CD14-positive monocyte (primary cell): ENCODE measurements around the gene PNMA8B. TPM values are rescaled to one million over a fixed set of nuclear protein-coding genes. Genes with fewer than 3 reads are reported as not detected.

Experiments
- DNase-seq, 3 donors: peaks; one replicate each; pipeline ENCODE4 v3.0.0-alpha.2; 2011 to 2022
- H2AFZ ChIP-seq: 2 replicates; pipeline ENCODE4 v1.6.0; 2012; ENCODE audit warnings: mild to moderate bottlenecking, low read depth, low read length, inconsistent platforms; ENCODE audit not compliant: insufficient read depth, poor library complexity, severe bottlenecking
- H3K27ac ChIP-seq, 2 donors: 1 replicate in 1 of 2; 2 replicates in 1 of 2; pipeline ENCODE4 v1.5.1; 2012 to 2013; ENCODE audit warnings: low read length in 2 of 2, control low read depth in 1 of 2, inconsistent platforms in 1 of 2, low read depth in 1 of 2, mild to moderate bottlenecking in 1 of 2
- H3K27me3 ChIP-seq, 2 donors: one replicate each; pipeline versions ENCODE4 v1.6.0 to v1.6.1; 2011 to 2013; ENCODE audit warnings: low read length in 2 of 2; ENCODE audit not compliant: control insufficient read depth in 2 of 2, insufficient read depth in 2 of 2
- H3K36me3 ChIP-seq, 2 donors: replicated peaks in 1 of 2; 1 replicate in 1 of 2; 2 replicates in 1 of 2; pipeline versions ENCODE4 v1.5.1 to v1.6.1; 2012 to 2013; ENCODE audit warnings: low read length in 2 of 2, control low read depth in 1 of 2, inconsistent platforms in 1 of 2, mild to moderate bottlenecking in 1 of 2; ENCODE audit not compliant: insufficient read depth in 2 of 2, control insufficient read depth in 1 of 2
- H3K4me1 ChIP-seq, 2 donors: 1 replicate in 1 of 2; 2 replicates in 1 of 2; pipeline versions ENCODE4 v1.5.1 to v1.6.1; 2012 to 2013; ENCODE audit warnings: low read length in 2 of 2, control low read depth in 1 of 2, inconsistent platforms in 1 of 2, mild to moderate bottlenecking in 1 of 2, moderate library complexity in 1 of 2; ENCODE audit not compliant: insufficient read depth in 2 of 2, control insufficient read depth in 1 of 2
- H3K4me2 ChIP-seq: replicated peaks from 2 replicates; pipeline ENCODE3; 2012; ENCODE audit warnings: low read length, moderate library complexity, mild to moderate bottlenecking; ENCODE audit not compliant: poor library complexity, severe bottlenecking; ENCODE audit errors: extremely low read depth
- H3K4me3 ChIP-seq, 3 experiments: fragments of 200-600 bp in 1 of 3; sonication (generic) in 1 of 3; replicated peaks in 1 of 3; 1 replicate in 2 of 3; 2 replicates in 1 of 3; pipeline ENCODE4 v1.5.1; 2011 to 2013; ENCODE audit warnings: low read length in 3 of 3, mild to moderate bottlenecking in 3 of 3, control low read depth in 2 of 3, low read depth in 2 of 3, inconsistent platforms in 1 of 3, moderate library complexity in 1 of 3
- H3K79me2 ChIP-seq: 2 replicates; pipeline ENCODE4 v1.6.0; 2012; ENCODE audit warnings: mild to moderate bottlenecking, control low read depth, inconsistent platforms, low read length, moderate library complexity; ENCODE audit not compliant: insufficient read depth
- H3K9ac ChIP-seq: 2 replicates; pipeline ENCODE4 v1.6.0; 2017; ENCODE audit warnings: low read length, mild to moderate bottlenecking; ENCODE audit not compliant: insufficient read depth, poor library complexity, severe bottlenecking
- H3K9me3 ChIP-seq, 2 donors: replicated peaks in 1 of 2; 1 replicate in 1 of 2; 2 replicates in 1 of 2; pipeline versions ENCODE4 v1.5.1 to v1.6.1; 2012 to 2013; ENCODE audit warnings: low read length in 2 of 2, control low read depth in 1 of 2; ENCODE audit not compliant: control insufficient read depth in 1 of 2, insufficient read depth in 1 of 2
- H4K20me1 ChIP-seq: 2 replicates; pipeline ENCODE4 v1.6.0; 2012; ENCODE audit warnings: mild to moderate bottlenecking, low read length, control low read depth, moderate library complexity; ENCODE audit not compliant: insufficient read depth
- H3K27ac Mint-ChIP-seq, 7 donors: one replicate each; pipeline ENCODE4 v1.8.0; 2020; ENCODE audit warnings: mild to moderate bottlenecking in 7 of 7, mixed read lengths in 7 of 7, moderate library complexity in 6 of 7, inconsistent platforms in 2 of 7
- H3K27me3 Mint-ChIP-seq, 3 donors: one replicate each; pipeline ENCODE4 v1.8.0; 2021 to 2022; ENCODE audit warnings: low read depth in 3 of 3, mild to moderate bottlenecking in 3 of 3, mixed read lengths in 3 of 3, moderate library complexity in 3 of 3, inconsistent platforms in 1 of 3
- H3K36me3 Mint-ChIP-seq, 2 donors: one replicate each; pipeline ENCODE4 v1.8.0; 2020; ENCODE audit warnings: mixed read lengths in 2 of 2, inconsistent platforms in 1 of 2, mild to moderate bottlenecking in 1 of 2
- H3K4me1 Mint-ChIP-seq: one replicate; pipeline ENCODE4 v1.8.0; 2020; ENCODE audit warnings: mild to moderate bottlenecking, mixed read lengths
- H3K4me3 Mint-ChIP-seq, 2 donors: one replicate each; pipeline ENCODE4 v1.8.0; 2020; ENCODE audit warnings: mild to moderate bottlenecking in 2 of 2, mixed read lengths in 2 of 2, moderate library complexity in 1 of 2
- H3K9me3 Mint-ChIP-seq, 7 donors: one replicate each; pipeline ENCODE4 v1.8.0; 2020 to 2022; ENCODE audit warnings: mixed read lengths in 7 of 7, mild to moderate bottlenecking in 6 of 7, moderate library complexity in 6 of 7, inconsistent platforms in 2 of 7
- whole genome bisulfite sequencing: methylation state at CpG from one replicate; pipeline ENCODE4 v1.1.5; 2013; ENCODE audit warnings: missing lambda C conversion rate; ENCODE audit not compliant: insufficient coverage; 5-methylcytosine and 5-hydroxymethylcytosine counted together
- intact Hi-C, 2 donors: fragments of 100-400 bp; cut with micrococcal nuclease; formaldehyde crosslinking; loops; one replicate each; pipeline versions ENCODE4 v1.15.0 to v1.15.1; 2023
- polyA plus RNA-seq, 3 donors: library from polyadenylated mRNA; depleted of rRNA in 1 of 3; unstranded in 2 of 3; stranded (reverse) in 1 of 3; fragments of 300-500 nt in 2 of 3; fragments of >200 nt in 1 of 3; fragmentation: Illumina TruSeq in 2 of 3; gene quantifications; 1 replicate in 2 of 3; 2 replicates in 1 of 3; pipeline ENCODE4 v1.2.3, GENCODE V29; 2012 to 2021
- TF ChIP-seq, protein P1 (sequence below): fragments of 200-600 bp; IDR thresholded peaks from one replicate; pipeline ENCODE4 v1.8.0; 2022; ENCODE audit warnings: antibody characterized with exemption, mild to moderate bottlenecking

The PNMA8B gene
- polyA plus RNA-seq, 3 donors, result 0.07 to 0.16 TPM; not detected in 1

DNA sequence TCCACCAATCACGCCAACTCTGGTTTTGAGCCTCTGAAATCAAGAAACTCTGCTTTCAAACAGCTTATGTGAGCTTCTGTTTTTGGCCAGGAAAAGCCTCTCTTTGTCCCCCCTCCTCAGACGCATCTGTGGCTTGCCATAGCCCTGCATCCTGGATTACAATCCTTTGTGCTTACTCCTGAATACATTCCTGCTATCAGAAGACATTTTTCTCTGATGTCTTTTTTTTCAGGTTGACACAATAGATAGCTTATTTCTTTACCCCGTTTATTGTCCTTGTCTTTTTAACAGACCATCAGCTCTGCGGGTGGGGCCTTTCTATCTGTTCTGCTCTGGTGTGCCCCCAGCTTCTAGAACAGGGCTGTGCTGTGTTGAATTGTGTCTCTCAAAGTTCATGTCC lies 11.0 kb downstream of the PNMA8B start:
- WGBS, result 11% methylated on average over 1 of the region's 4 CpGs
- Mint-ChIP-seq H3K9me3 (peaks cover 0 to 13% (median 8%) of the 10 kb centered on the region in 7 donors), H3K4me1 (peaks cover 18% of the 10 kb centered on the region), H3K36me3 (peaks cover 2 to 9% of the 10 kb centered on the region in 2 donors), H3K27ac (no peak overlapping the region), H3K27me3 (peaks cover 48 to 66% (median 53%) of the 10 kb centered on the region in 3 donors), H3K4me3 (no peak overlapping the region)
- DNase-seq, result no peak
- Histone ChIP-seq H3K4me2 (no peak overlapping the region), H3K4me3 (no peak overlapping the region), H3K36me3 (no peaks in the 10 kb centered on the region), H4K20me1 (no peaks in the 10 kb centered on the region), H3K27me3 (peaks cover 12 to 39% of the 10 kb centered on the region in 2 donors), H3K9ac (no peak overlapping the region), H2AFZ (no peak overlapping the region), H3K9me3 (peaks cover 0 to 5% of the 10 kb centered on the region in 2 donors), H3K79me2 (no peaks in the 10 kb centered on the region), H3K4me1 (peaks cover 12 to 19% of the 10 kb centered on the region in 2 donors), H3K27ac (no peak overlapping the region)
- intact Hi-C loops, result loop anchor here (5.0 kb wide), 2 partner anchors 87 to 202 kb away; no protein-coding TSS in a partner anchor
- TF ChIP-seq, protein P1, sequence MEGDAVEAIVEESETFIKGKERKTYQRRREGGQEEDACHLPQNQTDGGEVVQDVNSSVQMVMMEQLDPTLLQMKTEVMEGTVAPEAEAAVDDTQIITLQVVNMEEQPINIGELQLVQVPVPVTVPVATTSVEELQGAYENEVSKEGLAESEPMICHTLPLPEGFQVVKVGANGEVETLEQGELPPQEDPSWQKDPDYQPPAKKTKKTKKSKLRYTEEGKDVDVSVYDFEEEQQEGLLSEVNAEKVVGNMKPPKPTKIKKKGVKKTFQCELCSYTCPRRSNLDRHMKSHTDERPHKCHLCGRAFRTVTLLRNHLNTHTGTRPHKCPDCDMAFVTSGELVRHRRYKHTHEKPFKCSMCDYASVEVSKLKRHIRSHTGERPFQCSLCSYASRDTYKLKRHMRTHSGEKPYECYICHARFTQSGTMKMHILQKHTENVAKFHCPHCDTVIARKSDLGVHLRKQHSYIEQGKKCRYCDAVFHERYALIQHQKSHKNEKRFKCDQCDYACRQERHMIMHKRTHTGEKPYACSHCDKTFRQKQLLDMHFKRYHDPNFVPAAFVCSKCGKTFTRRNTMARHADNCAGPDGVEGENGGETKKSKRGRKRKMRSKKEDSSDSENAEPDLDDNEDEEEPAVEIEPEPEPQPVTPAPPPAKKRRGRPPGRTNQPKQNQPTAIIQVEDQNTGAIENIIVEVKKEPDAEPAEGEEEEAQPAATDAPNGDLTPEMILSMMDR, result no peak

DNA sequence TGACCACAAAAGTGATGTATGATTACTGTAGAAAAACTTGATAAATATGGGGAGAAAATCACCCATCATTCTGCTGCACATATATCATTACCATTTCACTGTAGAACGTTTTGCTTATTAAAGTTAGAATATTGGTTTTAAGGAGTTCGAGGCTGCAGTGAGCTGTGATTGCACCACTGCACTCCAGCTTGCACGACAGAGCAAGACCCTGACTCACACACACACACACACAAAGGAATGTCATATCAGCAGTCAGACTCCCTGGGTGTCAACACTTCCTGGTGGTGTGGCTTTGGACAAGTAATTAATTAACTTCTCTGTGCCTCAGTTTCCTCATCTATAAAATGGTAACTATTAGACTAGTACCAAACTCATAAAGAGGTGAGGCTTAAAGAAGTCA lies 13.0 kb downstream of the PNMA8B start:
- Histone ChIP-seq H3K27me3 (peaks cover 4 to 19% of the 10 kb centered on the region in 2 donors), H3K36me3 (no peaks in the 10 kb centered on the region), H3K4me3 (no peak overlapping the region), H3K9me3 (no peaks in the 10 kb centered on the region), H4K20me1 (no peaks in the 10 kb centered on the region), H3K79me2 (no peaks in the 10 kb centered on the region), H3K27ac (no peak overlapping the region), H2AFZ (no peak overlapping the region), H3K4me1 (peaks cover under 1 to 2% of the 10 kb centered on the region in 2 donors), H3K4me2 (no peak overlapping the region), H3K9ac (no peak overlapping the region)
- Mint-ChIP-seq H3K27me3 (peaks cover 32 to 62% (median 38%) of the 10 kb centered on the region in 3 donors), H3K36me3 (no peaks in the 10 kb centered on the region), H3K4me1 (peaks cover 1% of the 10 kb centered on the region), H3K4me3 (no peak overlapping the region), H3K27ac (no peak overlapping the region), H3K9me3 (no peaks in the 10 kb centered on the region)
- intact Hi-C loops, result no loop called here
- TF ChIP-seq, protein P1, result no peak
- DNase-seq, result no peak
- WGBS, result no CpG with 5 or more reads among the region's 3 CpGs
